HCT116 (cell line): ENCODE results near the gene SERTM1.

ENCODE experiments used
- CTCF ChIP-seq, 3 experiments: fragments of 200-600 bp in 1 of 3; sonication (generic) in 1 of 3; IDR thresholded peaks in 2 of 3; conservative IDR thresholded peaks in 1 of 3; 2 replicates each; pipeline ENCODE4 v1.5.1; 2012 to 2017; ENCODE audit warnings: low read depth in 2 of 3, low read length in 2 of 3, antibody characterized with exemption in 1 of 3, borderline replicate concordance in 1 of 3, control low read depth in 1 of 3, mild to moderate bottlenecking in 1 of 3, mixed read lengths in 1 of 3, mixed run types in 1 of 3, moderate library complexity in 1 of 3; ENCODE audit not compliant: insufficient read depth in 1 of 3
- EZH2 ChIP-seq: fragments of 200-600 bp; sonication (generic); IDR thresholded peaks from 2 replicates; pipeline ENCODE4 v1.6.1; 2017; ENCODE audit warnings: antibody characterized with exemption, mixed run types
- POLR2A ChIP-seq: IDR thresholded peaks from 2 replicates; pipeline ENCODE4 v1.7.0; 2011; ENCODE audit warnings: borderline replicate concordance; ENCODE audit not compliant: insufficient read depth, insufficient read length; ENCODE audit errors: extremely low read depth
- POLR2AphosphoS5 ChIP-seq: IDR thresholded peaks from 2 replicates; pipeline ENCODE4 v1.6.1; 2011; ENCODE audit warnings: mild to moderate bottlenecking, low read depth, low read length, moderate library complexity
- RAD21 ChIP-seq: IDR thresholded peaks from 2 replicates; pipeline ENCODE4 v1.6.1; 2012; ENCODE audit warnings: low read depth, mild to moderate bottlenecking
- SP1 ChIP-seq: IDR thresholded peaks from 2 replicates; pipeline ENCODE4 v1.6.1; 2012; ENCODE audit warnings: low read depth

GRCh38 chr13:36724141-36724540 lies 50.3 kb downstream of the SERTM1 start:
- TF ChIP-seq CTCF (IDR thresholded peaks at IDR 0.05 in 2 of 3, conservative IDR thresholded peaks at IDR 0.05 in 1 of 3; ENCODE audit: borderline replicate concordance in 1 of 3, insufficient read depth in 1 of 3, low read depth in 2 of 3, low read length in 2 of 3): no peak
- TF ChIP-seq POLR2A: no peak
- TF ChIP-seq EZH2: no peak
- no peak for TF ChIP-seq POLR2AphosphoS5
- TF ChIP-seq RAD21: no peak
- TF ChIP-seq SP1: no peak
